Transverse colon (tissue), 4 donors: ENCODE measurements around the gene PPRC1. TPM values are rescaled to one million over a fixed set of nuclear protein-coding genes. Genes with fewer than 3 reads are reported as not detected.

ENCODE experiments used
- DNase-seq: peaks from one replicate; pipeline ENCODE4 v3.0.0-alpha.2; 2019
- H3K27ac ChIP-seq, 4 donors: fragments of 200-600 bp; sonication (generic); 2 replicates each; pipeline ENCODE4 v1.5.1; 2016 to 2018; ENCODE audit warnings: inconsistent platforms in 4 of 4
- H3K27me3 ChIP-seq: fragments of 200-600 bp; sonication (generic); 2 replicates; pipeline ENCODE4 v1.5.1; 2017; ENCODE audit warnings: inconsistent platforms
- H3K36me3 ChIP-seq, 4 donors: fragments of 200-600 bp; sonication (generic); 2 replicates each; pipeline ENCODE4 v1.5.1; 2017 to 2019; ENCODE audit warnings: inconsistent platforms in 4 of 4
- H3K4me1 ChIP-seq, 4 donors: fragments of 200-600 bp; sonication (generic); 2 replicates each; pipeline ENCODE4 v1.5.1; 2017 to 2020; ENCODE audit warnings: inconsistent platforms in 4 of 4
- H3K4me3 ChIP-seq, 4 donors: fragments of 200-600 bp; sonication (generic); 1 replicate in 1 of 4; 2 replicates in 3 of 4; pipeline versions ENCODE4 v1.5.1 to v1.6.1; 2017 to 2019; ENCODE audit warnings: inconsistent platforms in 4 of 4
- H3K9me3 ChIP-seq, 2 donors: fragments of 200-600 bp; sonication (generic); 2 replicates each; pipeline ENCODE4 v1.5.1; 2017 to 2019; ENCODE audit warnings: inconsistent platforms in 2 of 2
- CTCF ChIP-seq, 5 experiments: fragments of 200-600 bp in 3 of 5; fragments of 450-650 bp in 2 of 5; sonication (generic) in 3 of 5; IDR thresholded peaks; 1 replicate in 2 of 5; 2 replicates in 3 of 5; pipeline ENCODE4 v1.5.1; 2016 to 2017; ENCODE audit warnings: antibody characterized with exemption in 5 of 5, inconsistent platforms in 3 of 5, mild to moderate bottlenecking in 2 of 5, moderate library complexity in 1 of 5
- EP300 ChIP-seq: sonication (generic); formaldehyde crosslinking; IDR thresholded peaks from one replicate; pipeline ENCODE4 v1.6.1; 2017; ENCODE audit warnings: antibody characterized with exemption, low read depth
- POLR2A ChIP-seq: fragments of 450-650 bp; IDR thresholded peaks from one replicate; pipeline ENCODE4 v1.6.1; 2016; ENCODE audit warnings: antibody characterized with exemption, mild to moderate bottlenecking, moderate library complexity
- POLR2AphosphoS5 ChIP-seq, 3 donors: sonication (generic); formaldehyde crosslinking; IDR thresholded peaks; one replicate each; pipeline ENCODE4 v1.6.1; 2016; ENCODE audit warnings: antibody characterized with exemption in 3 of 3
- WGBS, 2 donors: methylation state at CpG; one replicate each; pipeline ENCODE4 v1.1.5; 2018; ENCODE audit warnings: low coverage in 1 of 2; 5-methylcytosine and 5-hydroxymethylcytosine counted together
- in situ Hi-C, 4 donors: fragments of 200-750 bp; cut with MboI; loops; one replicate each; pipeline versions ENCODE4 v1.15.0 to v1.15.1; 2017; ENCODE audit warnings: low sequenced_read_pairs in 3 of 4, low pct_ligation_motif_present in 1 of 4, low pct_unique_long_range_greater_than_20kb in 1 of 4
- intact Hi-C: fragments of 100-400 bp; cut with DNase I; formaldehyde crosslinking; loops from one replicate; pipeline ENCODE4 v1.15.1; 2023; ENCODE audit warnings: low total_unique reads
- small RNA-seq, 4 donors: library from RNA; depleted of rRNA; stranded (forward); fragments of <200 nt; gene quantifications; one replicate each; pipeline ENCODE3, GENCODE V24; 2016
- total RNA-seq, 4 donors: library from RNA; depleted of rRNA; stranded (reverse); fragments of >200 nt; gene quantifications; one replicate each; pipeline ENCODE4 v1.1.0, GENCODE V29; 2016

Gene PPRC1
- total RNA-seq, 4 donors from 2014 or later = 7.5 to 62.7 (median 13.7) TPM

- no peak for DNase-seq
- 60 to 73% methylated on average over 6 to 7 of the region's 7 CpGs for WGBS, 2 donors
- Histone ChIP-seq H3K9me3 (peaks cover 0 to 8% of the 10 kb centered on the region in 2 donors), H3K4me1 (peaks cover 6 to 15% (median 11%) of the 10 kb centered on the region in 4 donors), H3K4me3 (no peak overlapping the region), H3K27me3 (no peaks in the 10 kb centered on the region), H3K36me3 (no peaks in the 10 kb centered on the region), H3K27ac (no peak overlapping the region)
- TF ChIP-seq CTCF (IDR thresholded peaks at IDR 0.05) (no peak), POLR2A (no peak), POLR2AphosphoS5 (IDR thresholded peaks at IDR 0.05) (no peak)
- in situ Hi-C loops (no loop called here), intact Hi-C loops (no loop called here)
Measured at GRCh38 chr10:102191956-102192355, 59.1 kb downstream of the PPRC1 start.

GRCh38 chr10:102195296-102195870, 62.5 kb downstream of the PPRC1 start:
- H3K27ac ChIP-seq = no peak overlapping the region
- WGBS, 2 donors = 83% methylated on average over 6 of the region's 6 CpGs; no CpG with 5 or more reads in 1 of the 2 donors
- H3K27me3 ChIP-seq = no peaks in the 10 kb centered on the region
- peaks cover 0 to 8% of the 10 kb centered on the region in 2 donors for H3K9me3 ChIP-seq
- no peak for DNase-seq
- in situ Hi-C loops = no loop called here
- no peaks in the 10 kb centered on the region for H3K36me3 ChIP-seq
- H3K4me3 ChIP-seq = no peak overlapping the region
- intact Hi-C loops = no loop called here
- TF ChIP-seq POLR2A = no peak
- no peak for TF ChIP-seq POLR2AphosphoS5 (IDR thresholded peaks at IDR 0.05)
- no peak for TF ChIP-seq CTCF (IDR thresholded peaks at IDR 0.05)
- TF ChIP-seq EP300 = no peak
- no peaks in the 10 kb centered on the region for H3K4me1 ChIP-seq

- no peak for TF ChIP-seq EP300
- TF ChIP-seq POLR2A = no peak
- no peak for TF ChIP-seq POLR2AphosphoS5 (IDR thresholded peaks at IDR 0.05)
- no peak for TF ChIP-seq CTCF (IDR thresholded peaks at IDR 0.05)
- H3K27ac ChIP-seq = no peak overlapping the region
- H3K4me1 ChIP-seq = no peaks in the 10 kb centered on the region
- H3K36me3 ChIP-seq = no peaks in the 10 kb centered on the region
- intact Hi-C loops = no loop called here
- WGBS, 2 donors = 72% methylated on average over 2 of the region's 2 CpGs; no CpG with 5 or more reads in 1 of the 2 donors
- peaks cover 0 to 3% of the 10 kb centered on the region in 2 donors for H3K9me3 ChIP-seq
- DNase-seq = no peak
- in situ Hi-C loops = no loop called here
- H3K4me3 ChIP-seq = no peak overlapping the region
- H3K27me3 ChIP-seq = no peaks in the 10 kb centered on the region
Measured at GRCh38 chr10:102196893-102197292, 64.1 kb downstream of the PPRC1 start.

GRCh38 chr10:102198027-102198426, 65.2 kb downstream of the PPRC1 start:
- intact Hi-C loops = no loop called here
- no peaks in the 10 kb centered on the region for H3K36me3 ChIP-seq
- TF ChIP-seq CTCF (IDR thresholded peaks at IDR 0.05) (no peak), POLR2A (no peak), EP300 (no peak), POLR2AphosphoS5 (IDR thresholded peaks at IDR 0.05) (no peak)
- no peaks in the 10 kb centered on the region for H3K4me1 ChIP-seq
- no peaks in the 10 kb centered on the region for H3K9me3 ChIP-seq
- H3K27ac ChIP-seq = no peak overlapping the region
- DNase-seq = no peak
- H3K27me3 ChIP-seq = no peaks in the 10 kb centered on the region
- 17 to 45% methylated on average over 1 to 2 of the region's 2 CpGs for WGBS, 2 donors
- no peak overlapping the region for H3K4me3 ChIP-seq
- in situ Hi-C loops = no loop called here

Small RNA genes lying within 50 kb of the gene (small RNA-seq; reads per million reads assigned to genes)
- gene AL500527.1 = 0 reads per million in 4 donors
- 0 to 0.12 (median 0) reads per million in 4 donors for gene AL500527.2

Other genes with a start within 250 kb of the PPRC1 start
- 10 to 100 TPM; 11.5 to 29.7 (median 19.5) TPM for gene ARMH3, start 76.9 kb upstream of the PPRC1 start, total RNA-seq
- 10 to 100 TPM; 17.1 to 30.9 (median 23.8) TPM for gene HPS6, start 67.7 kb upstream of the PPRC1 start, total RNA-seq
- gene LDB1, start 12.7 kb upstream of the PPRC1 start, total RNA-seq = 10 to 100 TPM; 31.9 to 81.9 (median 54.1) TPM
- 100 to 1,000 TPM in 1 of 4 donors, 10 to 100 TPM in 3; 19.1 to 119 (median 35.6) TPM for gene NOLC1, start 19.3 kb downstream of the PPRC1 start, total RNA-seq
- gene ELOVL3, start 93.3 kb downstream of the PPRC1 start, total RNA-seq = not detected
- gene PITX3, start 108.5 kb downstream of the PPRC1 start, total RNA-seq = not detected
- gene GBF1, start 112.5 kb downstream of the PPRC1 start, total RNA-seq = 10 to 100 TPM; 60.5 to 97.6 (median 67.5) TPM